22Rv1 (cell line): ENCODE data around the gene FBXL16.

ENCODE experiments used
- H3K27ac ChIP-seq: fragments of 450-650 bp; 2 replicates; pipeline ENCODE4 v1.5.1; 2017
- ZFX ChIP-seq: fragments of 450-650 bp; IDR thresholded peaks from 2 replicates; pipeline ENCODE4 v1.6.1; 2017; ENCODE audit warnings: antibody characterized with exemption, borderline replicate concordance
- TF ChIP-seq, protein P1 (sequence below): fragments of 450-650 bp; IDR thresholded peaks from 2 replicates; pipeline ENCODE4 v1.5.1; 2017; ENCODE audit warnings: mild to moderate bottlenecking

FBXL16 gene

DNA sequence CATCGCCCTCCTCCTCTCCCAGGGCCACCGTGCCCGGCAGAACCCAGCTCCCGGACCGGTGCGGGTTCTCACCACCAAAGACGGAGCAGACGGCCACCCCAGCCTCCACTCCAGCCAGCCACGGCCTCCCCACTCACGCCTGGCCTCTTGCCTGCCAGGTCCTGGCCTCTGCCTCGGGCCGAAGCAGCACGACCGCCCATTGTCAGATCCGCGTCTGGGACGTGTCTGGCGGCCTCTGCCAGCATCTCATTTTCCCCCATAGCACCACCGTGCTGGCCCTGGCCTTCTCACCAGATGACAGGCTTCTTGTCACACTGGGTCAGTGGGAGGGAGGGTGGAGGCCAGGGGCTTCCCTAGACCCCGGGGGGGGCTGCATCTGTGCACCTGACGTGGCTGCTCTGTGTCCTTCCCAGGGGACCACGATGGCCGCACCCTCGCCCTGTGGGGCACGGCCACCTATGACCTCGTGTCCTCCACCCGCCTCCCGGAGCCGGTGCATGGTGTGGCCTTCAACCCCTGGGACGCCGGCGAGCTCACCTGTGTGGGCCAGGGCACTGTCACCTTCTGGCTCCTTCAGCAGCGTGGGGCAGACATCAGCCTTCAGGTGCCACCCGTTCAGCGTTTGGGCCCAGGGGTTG, 44.3 kb downstream of the FBXL16 start:
- no peak for TF ChIP-seq ZFX
- TF ChIP-seq, protein P1, sequence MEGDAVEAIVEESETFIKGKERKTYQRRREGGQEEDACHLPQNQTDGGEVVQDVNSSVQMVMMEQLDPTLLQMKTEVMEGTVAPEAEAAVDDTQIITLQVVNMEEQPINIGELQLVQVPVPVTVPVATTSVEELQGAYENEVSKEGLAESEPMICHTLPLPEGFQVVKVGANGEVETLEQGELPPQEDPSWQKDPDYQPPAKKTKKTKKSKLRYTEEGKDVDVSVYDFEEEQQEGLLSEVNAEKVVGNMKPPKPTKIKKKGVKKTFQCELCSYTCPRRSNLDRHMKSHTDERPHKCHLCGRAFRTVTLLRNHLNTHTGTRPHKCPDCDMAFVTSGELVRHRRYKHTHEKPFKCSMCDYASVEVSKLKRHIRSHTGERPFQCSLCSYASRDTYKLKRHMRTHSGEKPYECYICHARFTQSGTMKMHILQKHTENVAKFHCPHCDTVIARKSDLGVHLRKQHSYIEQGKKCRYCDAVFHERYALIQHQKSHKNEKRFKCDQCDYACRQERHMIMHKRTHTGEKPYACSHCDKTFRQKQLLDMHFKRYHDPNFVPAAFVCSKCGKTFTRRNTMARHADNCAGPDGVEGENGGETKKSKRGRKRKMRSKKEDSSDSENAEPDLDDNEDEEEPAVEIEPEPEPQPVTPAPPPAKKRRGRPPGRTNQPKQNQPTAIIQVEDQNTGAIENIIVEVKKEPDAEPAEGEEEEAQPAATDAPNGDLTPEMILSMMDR, result no peak
- H3K27ac ChIP-seq, result peak overlapping the region; percentile 65

DNA sequence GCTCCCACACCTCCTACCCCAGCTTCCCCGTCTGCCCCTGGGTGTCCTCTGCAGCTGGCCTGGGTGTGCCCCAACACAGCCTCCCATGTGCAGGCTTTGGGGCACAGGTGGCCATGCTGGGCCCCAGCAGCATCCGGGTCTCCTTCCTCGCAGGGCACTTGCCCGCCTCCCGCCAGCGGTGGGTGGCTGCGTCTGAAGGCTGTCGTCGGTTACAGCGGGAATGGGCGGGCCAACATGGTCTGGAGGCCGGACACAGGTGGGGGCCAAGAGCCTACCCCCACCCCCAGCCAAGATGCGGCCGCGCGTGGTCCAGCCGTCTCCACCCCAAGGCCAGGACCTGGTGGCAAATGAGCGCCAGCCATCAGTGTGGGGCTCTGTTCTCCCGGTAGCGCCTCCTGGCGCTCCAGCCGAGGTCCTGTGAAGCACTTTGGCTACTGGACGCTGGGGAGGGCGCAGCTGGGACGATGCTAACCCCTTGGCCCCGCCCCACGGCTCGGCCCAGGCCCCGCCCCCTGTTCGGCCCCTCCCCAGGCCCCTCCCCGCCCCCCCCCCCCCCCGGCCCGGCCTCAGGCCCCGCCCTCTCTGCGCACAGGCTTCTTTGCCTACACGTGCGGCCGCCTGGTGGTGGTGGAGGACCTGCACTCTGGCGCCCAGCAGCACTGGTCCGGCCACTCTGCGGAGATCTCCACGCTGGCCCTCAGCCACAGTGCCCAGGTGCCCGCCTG, 45.0 kb downstream of the FBXL16 start:
- TF ChIP-seq, protein P1, result peak; percentile 84
- no peak for TF ChIP-seq ZFX
- H3K27ac ChIP-seq, result peak overlapping the region; percentile 65

DNA sequence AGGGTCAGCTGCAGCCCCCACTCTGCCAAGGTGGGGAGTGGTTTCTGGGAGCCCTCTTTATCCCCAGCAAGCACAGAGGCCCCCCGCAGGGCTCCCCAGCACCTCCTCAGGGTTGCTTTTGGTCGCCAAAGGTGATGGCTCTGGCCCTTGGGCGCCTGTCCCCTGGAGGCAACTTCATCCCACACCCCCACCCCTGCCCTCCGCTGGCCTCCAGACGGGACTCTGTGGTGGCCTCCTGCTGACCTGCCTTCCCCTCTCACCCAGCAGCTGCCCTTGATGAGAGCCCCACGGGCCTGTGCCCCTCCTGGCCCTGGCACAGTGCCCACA, 45.5 kb downstream of the FBXL16 start:
- no peak for TF ChIP-seq ZFX
- TF ChIP-seq, protein P1, result no peak
- H3K27ac ChIP-seq, result peak overlapping the region; percentile 65

DNA sequence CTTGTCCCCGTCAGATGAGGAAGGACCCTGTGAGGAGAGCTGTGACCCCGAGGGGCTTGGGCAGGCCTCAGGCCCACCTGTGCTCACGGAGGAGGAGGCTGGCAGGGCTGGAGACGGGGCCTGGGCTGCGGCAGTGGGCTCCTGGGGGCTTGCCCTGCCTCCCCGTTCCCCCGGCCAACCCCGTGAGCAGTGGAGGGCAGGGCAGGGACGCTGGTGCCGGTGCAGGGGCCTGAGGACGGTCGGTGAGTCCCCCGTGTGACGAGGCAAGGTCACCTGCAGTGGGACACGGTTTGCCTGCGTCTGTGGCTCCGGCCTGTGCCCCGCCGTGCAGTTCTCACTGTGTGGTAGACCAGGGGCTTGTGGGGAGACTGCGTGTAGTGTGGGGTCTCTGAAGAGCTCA, 46.0 kb downstream of the FBXL16 start:
- TF ChIP-seq, protein P1, result no peak
- no peak for TF ChIP-seq ZFX
- peak overlapping the region; percentile 65 for H3K27ac ChIP-seq

DNA sequence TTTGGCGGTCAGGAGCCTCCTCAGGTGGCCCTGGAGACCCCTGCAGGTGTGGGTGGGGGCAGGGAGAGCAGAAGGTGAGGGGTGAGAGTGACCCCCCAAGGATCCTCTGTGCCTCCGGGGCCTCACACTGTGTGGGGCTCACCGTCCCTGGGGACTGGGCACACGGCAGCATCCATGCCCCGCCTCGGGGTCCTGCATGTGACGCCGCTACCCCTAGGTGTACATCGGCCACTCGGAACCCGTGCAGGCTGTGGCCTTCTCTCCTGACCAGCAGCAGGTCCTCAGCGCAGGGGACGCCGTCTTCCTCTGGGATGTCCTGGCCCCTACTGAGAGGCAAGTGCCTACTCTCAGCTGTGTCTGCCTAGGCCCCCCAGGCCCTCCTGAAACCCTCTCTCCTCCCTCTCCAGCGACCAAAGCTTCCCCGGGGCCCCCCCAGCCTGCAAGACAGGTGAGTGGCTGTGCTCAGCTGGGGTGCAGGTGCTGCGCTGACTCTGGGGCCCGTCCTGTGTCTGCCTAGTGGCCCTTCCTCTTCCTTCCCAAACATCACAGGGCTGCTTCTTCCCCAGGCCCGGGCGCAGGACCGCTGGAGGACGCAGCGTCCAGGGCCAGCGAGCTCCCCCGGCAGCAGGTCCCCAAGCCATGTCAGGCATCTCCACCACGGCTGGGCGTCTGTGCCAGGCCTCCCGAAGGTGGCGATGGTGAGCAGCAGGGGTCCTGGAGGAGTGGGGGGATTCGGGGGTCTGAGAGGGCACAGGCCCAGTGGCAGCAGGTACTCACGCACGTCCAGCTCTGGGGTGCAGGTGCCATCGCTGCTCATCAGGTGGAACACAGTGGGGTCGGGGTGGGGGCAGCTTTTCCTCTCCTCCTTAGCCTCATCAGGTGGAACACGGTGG, 46.7 kb downstream of the FBXL16 start:
- TF ChIP-seq, protein P1, result 0 out of 2 replicates have a peak, but pooled peaks have one; percentile 16
- no peak for TF ChIP-seq ZFX
- H3K27ac ChIP-seq, result no peak overlapping the region

DNA sequence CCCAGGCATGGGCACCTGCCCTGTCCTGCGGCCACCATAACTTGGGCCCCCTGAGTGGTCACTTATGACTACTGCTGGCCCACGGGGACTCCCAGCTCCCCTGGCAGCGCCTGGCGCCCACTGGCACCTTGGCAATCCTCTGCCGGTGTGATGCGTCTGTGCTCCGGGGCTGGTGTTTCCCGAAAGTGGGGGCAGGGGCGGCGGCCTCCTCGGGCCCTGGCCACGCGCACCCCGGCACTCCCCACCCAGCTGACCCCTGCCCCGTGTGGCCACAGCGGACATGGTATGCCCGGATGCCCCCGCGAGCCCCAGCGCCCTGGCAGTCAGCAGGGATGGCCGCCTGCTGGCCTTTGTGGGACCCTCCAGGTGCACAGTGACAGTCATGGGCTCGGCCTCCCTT, 48.1 kb downstream of the FBXL16 start:
- no peak for TF ChIP-seq ZFX
- TF ChIP-seq, protein P1, result no peak
- H3K27ac ChIP-seq, result no peak overlapping the region
